Activated naive CD8-positive, alpha-beta T cell treated with anti-CD3 and anti-CD28 coated beads, Interleukin-2, amount 50 U/mL, for 16 hours (primary cell): ENCODE measurements around the gene KCNK10.

ENCODE experiments used
- DNase-seq: peaks from one replicate; pipeline ENCODE4 v3.0.0-alpha.2; 2020; ENCODE audit warnings: low read depth, low spot score

The KCNK10 gene

GRCh38 chr14:88323086-88323522, at the start of gene KCNK10:
Gene KCNK10, minus strand, starts transcription at chr14:88323269. Its CDS starts 471 bp downstream, at chr14:88322798.
- no peak for DNase-seq

GRCh38 chr14:88369496-88369895, 46.4 kb upstream of the KCNK10 start:
- no peak for DNase-seq

- DNase-seq = no peak
Measured at GRCh38 chr14:88364710-88365413, 41.8 kb upstream of the KCNK10 start.

GRCh38 chr14:88363644-88364043, 40.6 kb upstream of the KCNK10 start:
- no peak for DNase-seq

- DNase-seq = no peak
Measured at GRCh38 chr14:88359500-88359899, 36.4 kb upstream of the KCNK10 start.

GRCh38 chr14:88354358-88354757, 31.3 kb upstream of the KCNK10 start:
- DNase-seq = no peak

- DNase-seq = no peak
Measured at GRCh38 chr14:88352698-88353097, 29.6 kb upstream of the KCNK10 start.

GRCh38 chr14:88351966-88352691, 29.1 kb upstream of the KCNK10 start:
- no peak for DNase-seq

- no peak for DNase-seq
Measured at GRCh38 chr14:88348546-88348945, 25.5 kb upstream of the KCNK10 start.

- no peak for DNase-seq
Measured at GRCh38 chr14:88346048-88346639, 23.1 kb upstream of the KCNK10 start.

- DNase-seq = no peak
Measured at GRCh38 chr14:88342980-88343379, 19.9 kb upstream of the KCNK10 start.

GRCh38 chr14:88340357-88340756, 17.3 kb upstream of the KCNK10 start:
- no peak for DNase-seq

GRCh38 chr14:88333036-88333435, 10.0 kb upstream of the KCNK10 start:
- no peak for DNase-seq

GRCh38 chr14:88327497-88327896, 4.4 kb upstream of the KCNK10 start:
- DNase-seq = no peak

GRCh38 chr14:88326352-88327103, 3.5 kb upstream of the KCNK10 start:
- DNase-seq = no peak

- no peak for DNase-seq
Measured at GRCh38 chr14:88325883-88326282, 2.8 kb upstream of the KCNK10 start.

GRCh38 chr14:88324930-88325329, 1.9 kb upstream of the KCNK10 start:
- DNase-seq = no peak

GRCh38 chr14:88324491-88324890, 1.4 kb upstream of the KCNK10 start:
- DNase-seq = no peak

GRCh38 chr14:88323523-88324199, 592 bp upstream of the KCNK10 start:
- DNase-seq = no peak

GRCh38 chr14:88322504-88323085, 474 bp downstream of the KCNK10 start:
- no peak for DNase-seq
